OCI-LY7 (cell line): Measurements from ENCODE around the gene SERP2.

Source experiments
- EZH2phosphoT487 ChIP-seq: fragments of 200-600 bp; sonication (generic); IDR thresholded peaks from 2 replicates; pipeline ENCODE4 v1.6.1; 2018; ENCODE audit warnings: low read depth, borderline replicate concordance, mild to moderate bottlenecking, mixed run types, antibody characterized with exemption, low read length, moderate library complexity, mixed read lengths
- TF ChIP-seq, protein P1 (sequence below): fragments of 200-600 bp; sonication (generic); conservative IDR thresholded peaks from 2 replicates; pipeline ENCODE4 v1.5.1; 2014; ENCODE audit warnings: mild to moderate bottlenecking, antibody characterized with exemption, low read length, moderate library complexity, mixed read lengths

DNA sequence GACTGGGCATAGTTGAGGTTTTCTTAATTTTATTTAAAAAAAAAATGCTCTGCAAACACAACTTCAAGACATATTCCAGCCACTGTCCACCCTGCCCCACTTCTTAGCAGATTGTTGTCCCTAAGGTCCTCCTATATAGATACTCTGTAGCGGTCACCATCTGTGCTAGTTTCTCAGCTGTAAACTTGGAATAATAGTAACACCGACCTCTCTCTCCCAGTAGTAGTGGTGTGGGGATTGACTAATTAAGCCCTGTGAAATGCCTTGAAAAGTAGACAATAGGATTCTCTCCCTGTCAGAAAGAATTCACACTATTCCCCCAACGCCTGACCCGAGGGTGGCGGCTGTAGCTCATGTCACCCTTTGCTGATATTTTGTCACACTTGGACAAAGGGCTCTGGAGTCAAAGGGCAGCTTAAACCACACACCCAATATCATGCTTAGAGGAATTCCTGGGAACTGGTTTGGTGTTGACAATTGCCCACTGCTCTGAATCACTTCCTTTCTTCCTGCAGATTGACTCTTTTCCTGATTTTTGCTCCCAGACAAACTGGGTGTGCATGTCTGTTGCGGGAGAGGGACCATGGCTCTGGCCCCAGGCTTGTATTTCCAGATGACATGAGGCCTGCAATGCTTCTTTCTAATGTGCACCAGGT is 9.2 kb upstream of the SERP2 start:
- TF ChIP-seq, protein P1, sequence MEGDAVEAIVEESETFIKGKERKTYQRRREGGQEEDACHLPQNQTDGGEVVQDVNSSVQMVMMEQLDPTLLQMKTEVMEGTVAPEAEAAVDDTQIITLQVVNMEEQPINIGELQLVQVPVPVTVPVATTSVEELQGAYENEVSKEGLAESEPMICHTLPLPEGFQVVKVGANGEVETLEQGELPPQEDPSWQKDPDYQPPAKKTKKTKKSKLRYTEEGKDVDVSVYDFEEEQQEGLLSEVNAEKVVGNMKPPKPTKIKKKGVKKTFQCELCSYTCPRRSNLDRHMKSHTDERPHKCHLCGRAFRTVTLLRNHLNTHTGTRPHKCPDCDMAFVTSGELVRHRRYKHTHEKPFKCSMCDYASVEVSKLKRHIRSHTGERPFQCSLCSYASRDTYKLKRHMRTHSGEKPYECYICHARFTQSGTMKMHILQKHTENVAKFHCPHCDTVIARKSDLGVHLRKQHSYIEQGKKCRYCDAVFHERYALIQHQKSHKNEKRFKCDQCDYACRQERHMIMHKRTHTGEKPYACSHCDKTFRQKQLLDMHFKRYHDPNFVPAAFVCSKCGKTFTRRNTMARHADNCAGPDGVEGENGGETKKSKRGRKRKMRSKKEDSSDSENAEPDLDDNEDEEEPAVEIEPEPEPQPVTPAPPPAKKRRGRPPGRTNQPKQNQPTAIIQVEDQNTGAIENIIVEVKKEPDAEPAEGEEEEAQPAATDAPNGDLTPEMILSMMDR, result no peak
- no peak for TF ChIP-seq EZH2phosphoT487
